Activated T-cell treated with anti-CD3 and anti-CD28 coated beads, Interleukin-2, amount 50 U/mL, for 1 hour (primary cell): Measurements from ENCODE around the gene ACSS1.

Experiments
- DNase-seq: peaks from one replicate; pipeline ENCODE4 v3.0.0-alpha.2; 2020

ACSS1 gene

DNA sequence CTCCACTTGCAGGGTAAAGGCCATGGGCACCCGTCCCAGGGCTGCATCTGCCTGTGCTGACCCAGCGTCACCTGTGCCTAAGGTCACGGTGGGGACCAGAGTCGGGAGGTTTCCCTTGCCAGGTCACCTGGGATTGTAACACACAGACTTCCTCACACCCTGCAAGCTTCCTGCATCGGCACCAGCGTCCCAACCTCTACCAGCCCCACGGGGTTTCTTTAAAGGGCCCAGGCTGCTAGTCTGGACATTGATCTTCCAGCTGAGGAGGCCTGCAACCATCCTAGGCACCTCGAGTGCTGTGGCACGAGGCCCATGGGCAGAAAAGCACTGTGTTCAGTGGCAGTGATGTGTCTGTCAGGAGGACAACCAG, 12.6 kb downstream of the ACSS1 start:
- no peak for DNase-seq

DNA sequence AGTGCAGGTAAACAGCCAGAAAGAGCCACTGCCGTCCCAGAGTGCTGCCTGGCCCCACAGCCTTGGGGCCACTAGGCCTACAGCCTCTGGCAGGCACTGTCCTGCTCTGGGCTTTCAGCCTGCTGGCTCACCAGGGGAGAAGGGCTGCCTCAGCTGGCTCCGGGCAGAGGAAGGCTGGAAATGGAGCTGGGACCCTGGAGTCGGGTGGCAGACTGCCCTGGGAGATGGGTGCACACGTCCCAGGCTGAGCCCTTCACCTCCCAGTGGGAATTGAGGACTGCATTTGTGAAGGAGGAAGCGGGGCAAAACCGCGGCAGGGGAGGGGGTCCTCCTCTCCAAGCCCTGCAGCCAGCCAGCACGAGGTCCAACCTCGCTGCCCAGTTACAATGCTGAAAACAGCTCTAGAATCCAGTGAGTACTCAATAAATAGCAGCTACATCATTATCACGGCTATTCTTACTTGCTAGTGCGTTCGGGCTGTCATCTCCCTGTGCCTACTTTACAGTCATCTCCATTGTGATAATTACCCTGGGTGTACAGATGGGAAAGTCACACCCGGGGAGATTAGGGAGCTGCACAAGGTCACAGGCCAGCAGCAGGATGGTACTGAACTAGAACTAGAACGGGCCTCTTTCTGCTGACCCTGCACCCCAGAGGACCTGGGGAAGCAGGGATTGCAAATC, 13.1 kb downstream of the ACSS1 start:
- DNase-seq: no peak

- DNase-seq: no peak
These were observed 13.7 kb downstream of the ACSS1 start for GRCh38 chr20:25044261-25044560.

DNA sequence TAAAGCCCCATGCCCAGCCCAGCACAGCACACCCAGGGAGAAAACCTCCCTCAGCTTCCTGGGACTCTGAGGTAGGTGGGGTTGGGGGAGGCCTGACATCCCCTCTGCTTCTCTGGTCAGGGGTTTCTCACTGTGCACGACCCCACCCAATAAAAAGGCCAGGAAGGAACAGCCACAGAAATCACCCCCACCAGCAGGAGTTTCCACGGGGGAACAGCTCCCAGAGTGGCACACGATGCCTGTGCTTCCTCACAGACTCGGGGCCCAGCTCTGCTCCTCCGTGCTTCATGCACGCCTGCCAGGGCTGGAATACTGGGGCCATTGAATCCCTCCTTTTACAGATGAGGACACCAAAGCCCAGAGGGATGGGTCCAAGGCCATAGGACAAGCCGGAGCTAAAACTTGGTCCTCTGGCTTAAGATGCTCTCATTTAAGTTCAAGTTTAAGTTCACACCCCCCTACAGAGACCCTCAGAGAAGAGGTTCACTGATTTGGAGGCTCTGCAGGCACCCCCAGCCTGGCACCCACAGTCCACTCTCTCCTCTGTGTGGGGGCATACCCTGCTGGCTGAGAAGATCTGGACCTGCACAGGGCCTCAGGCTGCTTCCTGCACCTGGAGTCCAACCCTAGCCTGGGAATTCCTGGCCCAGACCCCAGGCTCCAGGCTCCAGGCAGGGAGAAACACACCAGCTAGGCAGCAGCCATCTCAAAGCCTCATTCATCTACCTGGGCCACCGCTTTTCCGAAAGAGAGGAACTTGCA, 14.3 kb downstream of the ACSS1 start:
- DNase-seq: no peak

DNA sequence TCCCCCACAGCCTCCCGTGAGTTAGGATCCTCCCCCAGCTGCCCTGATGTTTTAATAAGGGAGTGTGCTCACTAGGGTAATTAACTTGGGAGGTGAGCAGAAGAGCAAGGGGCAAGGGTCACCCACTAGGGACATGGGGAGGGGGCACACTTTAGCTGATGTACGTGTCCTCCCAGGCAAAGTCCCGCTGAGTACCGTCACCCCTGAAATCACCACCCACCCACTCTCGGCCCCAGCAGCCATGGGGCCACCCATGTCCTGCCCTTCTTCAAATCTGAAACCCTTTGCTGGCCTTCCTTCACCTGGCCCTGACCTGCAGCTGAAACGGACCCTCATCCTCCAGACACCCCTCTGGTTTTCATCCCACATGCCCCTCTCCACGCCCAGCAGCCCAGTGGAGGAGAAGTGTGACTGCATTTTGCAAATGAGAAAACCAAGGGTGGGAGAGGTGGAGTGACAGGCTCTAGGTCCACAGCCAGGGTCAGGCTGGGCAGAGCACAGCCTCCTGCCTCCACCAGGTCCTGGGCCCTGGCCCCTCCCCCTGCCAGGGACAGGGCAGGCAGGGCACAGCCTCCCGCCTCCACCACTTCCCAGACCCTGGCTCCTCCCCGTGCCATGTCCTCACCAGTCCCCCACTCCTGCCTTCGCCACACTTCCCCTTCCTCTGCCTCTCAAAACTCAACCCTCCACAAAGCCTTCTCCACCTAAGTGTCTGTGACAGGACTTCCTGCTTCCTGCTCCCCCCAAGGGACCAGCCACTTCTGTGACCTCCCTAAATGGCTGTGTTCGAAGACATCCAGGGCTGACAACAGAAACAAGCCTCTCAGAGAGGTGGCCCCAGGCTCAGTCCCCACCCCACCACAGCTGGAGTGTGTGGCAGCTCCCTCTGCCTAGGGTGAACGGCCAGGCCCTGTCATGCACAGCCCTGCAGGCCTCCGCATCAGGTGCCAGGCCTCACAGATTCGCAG, 15.1 kb downstream of the ACSS1 start:
- peak; percentile 49 for DNase-seq

DNA sequence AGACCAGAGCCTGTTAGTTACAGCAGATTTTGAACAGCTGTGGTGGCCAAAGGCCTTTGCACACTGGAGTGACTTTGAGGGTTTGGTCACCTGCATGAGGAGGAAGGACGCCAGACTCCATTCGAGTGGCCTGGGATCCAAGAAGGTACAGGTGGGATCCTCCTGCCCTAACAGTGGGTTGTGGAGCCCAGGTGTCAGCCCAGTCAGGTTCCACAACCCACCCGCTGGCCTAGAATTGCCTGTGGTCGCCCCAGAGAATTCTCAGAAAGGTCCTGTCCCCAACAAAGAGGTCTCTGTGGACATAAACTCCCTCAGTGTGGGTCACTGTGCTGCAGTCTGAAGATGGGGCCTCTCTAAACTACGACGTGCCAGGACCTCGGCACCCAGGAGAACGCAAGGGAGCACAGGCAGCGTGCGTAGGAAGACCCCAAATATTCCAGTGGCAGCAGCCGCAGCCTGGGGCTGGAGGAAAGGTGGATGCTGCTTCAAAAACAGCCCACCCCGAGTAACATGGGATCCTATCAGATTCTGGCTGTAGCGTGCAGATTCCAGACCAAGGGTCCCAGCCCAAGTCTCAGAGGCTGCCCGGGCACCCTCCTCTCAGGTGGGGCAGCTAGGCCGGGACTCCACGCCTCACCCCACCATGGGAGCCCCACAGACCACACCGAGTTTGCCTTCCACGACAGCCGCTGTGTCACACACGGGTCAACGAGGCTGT, 16.0 kb downstream of the ACSS1 start:
- no peak for DNase-seq

DNA sequence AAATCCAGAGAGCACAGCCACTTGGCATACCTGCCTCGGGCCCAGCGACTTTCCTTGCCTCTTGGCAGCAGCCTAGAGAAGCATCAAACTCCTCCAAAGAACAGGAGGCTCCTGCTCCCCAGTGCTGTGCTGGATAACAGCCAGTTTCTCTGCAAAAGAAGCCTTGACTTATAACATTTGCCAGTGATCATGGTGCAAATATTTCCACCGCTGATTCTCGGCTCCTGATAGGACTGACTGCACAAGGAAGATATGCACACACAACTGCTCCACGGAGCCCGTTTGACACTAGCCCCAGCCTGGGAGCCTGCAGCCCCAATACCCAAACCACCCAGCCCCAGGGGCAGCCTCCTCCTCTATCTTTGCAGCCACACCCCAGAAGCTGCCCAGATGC, 17.5 kb downstream of the ACSS1 start:
- DNase-seq: no peak

DNA sequence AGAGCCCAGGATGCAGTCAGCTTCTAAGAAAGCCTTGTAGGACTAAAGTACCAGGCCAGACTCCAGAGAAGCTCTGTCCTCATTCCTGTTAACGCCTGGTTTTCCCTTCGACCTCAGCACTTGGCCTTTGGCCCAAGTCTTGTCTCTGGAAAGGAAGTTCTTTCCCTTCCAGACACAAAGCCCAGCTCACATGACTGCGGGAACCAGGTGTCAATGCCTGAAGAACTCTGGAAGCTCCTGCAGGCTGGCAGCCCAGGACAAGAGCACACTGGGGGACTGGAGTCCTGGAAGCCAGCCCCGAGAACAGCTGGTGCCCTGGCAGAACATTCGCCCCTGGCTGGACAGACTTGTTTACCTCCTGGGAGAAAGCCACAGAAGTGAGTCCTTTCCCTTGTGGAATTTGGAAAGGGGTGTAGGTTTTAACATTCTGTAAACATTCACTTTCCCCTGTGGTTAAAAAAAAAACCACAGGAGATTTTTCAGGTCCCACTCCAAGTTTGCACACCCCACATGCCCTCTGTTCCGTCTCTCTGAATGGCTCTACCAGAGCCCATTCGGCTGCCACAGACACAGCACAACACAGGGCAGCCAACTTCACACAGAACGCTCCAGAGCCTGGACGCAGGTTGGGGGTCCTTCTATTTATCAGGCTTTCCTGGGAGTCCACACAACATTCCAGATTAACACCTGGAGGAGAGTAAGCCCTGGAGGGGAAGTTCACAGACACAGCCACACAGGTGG, 18.1 kb downstream of the ACSS1 start:
- DNase-seq: no peak

GRCh38 chr20:25038591-25039015, 19.3 kb downstream of the ACSS1 start:
- no peak for DNase-seq

- no peak for DNase-seq
These were observed 19.9 kb downstream of the ACSS1 start for GRCh38 chr20:25038103-25038410.

DNA sequence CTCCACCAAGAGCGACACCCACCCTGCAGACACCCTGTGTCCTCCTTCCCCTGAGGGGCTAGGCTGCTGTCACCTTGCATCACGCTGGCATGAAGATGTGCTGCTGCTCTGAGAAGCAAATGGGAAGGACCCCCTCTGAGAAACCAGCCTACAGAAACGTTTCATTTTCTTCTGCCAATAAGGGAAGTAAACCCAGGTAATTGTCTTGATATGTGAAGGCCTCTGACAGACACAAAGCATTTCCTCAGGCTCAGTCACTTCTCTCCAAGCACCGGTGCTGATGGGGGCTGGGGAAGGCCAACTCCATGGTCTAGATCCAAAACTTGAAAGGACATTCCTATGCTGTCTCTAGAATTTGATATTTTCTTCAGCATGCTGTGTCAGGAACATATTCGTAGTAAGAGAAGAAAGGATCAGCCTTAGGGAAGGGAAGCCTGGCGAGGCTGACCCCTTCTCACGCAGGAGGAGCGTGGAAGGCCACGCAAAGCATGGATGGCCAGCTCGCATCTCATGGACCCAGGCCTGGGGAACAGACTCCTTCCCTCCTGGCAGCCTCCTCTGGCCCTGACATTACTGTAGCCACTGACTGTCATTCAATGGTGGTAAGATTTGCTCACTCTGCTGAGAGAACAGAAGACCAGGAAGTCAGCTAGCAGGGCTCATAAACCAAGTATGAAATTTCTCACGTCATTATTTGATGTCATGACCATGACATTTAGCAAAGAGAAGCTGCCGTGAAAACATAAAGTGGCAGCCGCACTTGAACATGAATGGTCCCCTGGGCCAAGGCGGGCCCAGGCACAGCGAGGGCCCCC, 20.4 kb downstream of the ACSS1 start:
- DNase-seq: no peak

GRCh38 chr20:25036331-25036936, 21.5 kb downstream of the ACSS1 start:
- no peak for DNase-seq

GRCh38 chr20:25035921-25036320, 22.0 kb downstream of the ACSS1 start:
- DNase-seq: no peak

GRCh38 chr20:25033924-25034300, 24.0 kb downstream of the ACSS1 start:
- no peak for DNase-seq

DNA sequence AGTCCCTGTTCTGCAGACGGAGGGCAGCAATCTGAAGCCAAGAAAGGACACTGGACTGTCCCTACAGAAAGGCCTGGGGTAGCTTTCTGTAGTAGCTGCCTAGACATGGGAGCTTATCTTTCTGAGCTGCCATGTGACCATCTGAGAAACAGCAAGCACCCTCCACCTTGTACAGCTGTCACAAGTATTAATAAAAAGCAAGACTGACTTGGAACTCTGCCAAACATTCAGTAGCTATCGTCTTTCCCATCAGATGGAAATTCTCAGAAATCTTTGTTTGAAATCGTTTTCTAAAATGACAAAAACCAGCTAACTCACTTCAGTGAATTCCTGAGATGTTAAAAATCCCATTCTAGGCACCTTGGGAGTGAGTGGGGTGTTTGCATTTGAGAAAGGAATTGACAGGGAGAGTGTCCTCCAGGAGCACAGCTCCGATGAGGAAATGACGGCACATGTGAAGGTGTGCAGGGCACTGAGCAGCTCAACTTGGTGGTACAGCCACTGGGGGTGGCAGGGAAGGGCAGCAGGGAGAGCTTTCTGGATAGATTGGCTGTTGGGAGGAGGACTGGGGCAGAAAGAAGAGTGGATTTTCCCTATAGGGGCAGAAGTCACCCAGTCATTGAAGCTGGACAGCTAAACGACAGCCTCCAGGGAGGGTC, 24.5 kb downstream of the ACSS1 start:
- DNase-seq: no peak

DNA sequence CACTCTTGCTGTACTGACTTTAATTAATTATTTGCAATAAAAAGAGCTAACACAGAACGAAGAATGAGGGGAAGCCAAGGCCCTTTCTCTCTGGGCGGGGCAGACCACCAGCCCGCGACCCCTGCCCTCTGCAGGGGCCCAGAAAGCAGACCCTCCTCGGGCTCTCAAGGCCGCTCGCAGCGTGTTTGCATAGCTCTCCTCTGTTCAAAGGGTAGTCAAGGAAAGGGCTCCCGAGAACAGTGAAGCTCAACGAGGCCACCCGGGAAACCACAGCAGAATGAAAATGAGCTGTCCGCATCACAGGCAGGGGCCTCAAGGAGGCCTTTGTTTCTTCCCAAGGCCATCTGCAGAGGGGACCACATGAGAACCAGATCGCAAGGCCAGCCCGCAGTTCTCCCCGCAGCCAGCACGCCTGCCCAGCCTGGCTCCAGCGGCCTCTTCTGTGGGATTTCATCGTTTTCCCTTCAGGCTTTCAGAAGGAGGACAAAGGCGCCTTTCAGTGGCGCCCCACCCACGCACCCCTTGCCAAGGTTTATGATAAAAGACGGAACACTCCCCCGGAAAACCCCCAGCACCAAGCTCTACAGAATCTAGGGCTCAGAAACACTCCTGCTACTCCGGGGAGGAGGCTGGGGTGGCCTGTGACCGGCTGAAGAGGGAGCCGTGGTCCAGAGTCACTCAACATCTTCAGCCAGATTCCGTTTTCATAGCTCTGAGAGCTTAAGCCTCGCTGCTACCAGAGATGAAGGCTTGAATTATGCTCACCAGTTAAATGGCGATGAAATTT, 25.3 kb downstream of the ACSS1 start:
- no peak for DNase-seq

DNA sequence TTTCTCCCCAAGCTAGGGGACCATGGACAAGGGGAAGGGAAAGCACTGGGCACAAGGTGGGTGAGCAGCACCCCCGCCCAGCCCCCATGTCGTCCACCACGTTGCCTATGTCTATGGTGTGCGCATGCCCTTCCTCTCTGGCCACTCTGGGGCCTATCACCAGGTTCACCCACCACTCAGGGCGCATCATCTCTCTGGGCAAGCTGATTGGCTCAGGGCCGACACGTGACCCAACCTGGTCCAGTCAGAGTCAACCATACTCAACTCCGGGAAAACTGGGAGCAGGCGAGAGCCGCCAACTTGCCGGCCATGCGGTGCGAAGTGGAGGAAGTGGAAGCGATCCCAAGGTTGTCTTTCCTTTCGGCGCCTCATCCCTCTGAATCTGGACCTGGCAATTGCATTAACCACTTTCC, 25.9 kb downstream of the ACSS1 start:
- no peak for DNase-seq

GRCh38 chr20:25031241-25031640, 26.7 kb downstream of the ACSS1 start:
- no peak for DNase-seq

DNA sequence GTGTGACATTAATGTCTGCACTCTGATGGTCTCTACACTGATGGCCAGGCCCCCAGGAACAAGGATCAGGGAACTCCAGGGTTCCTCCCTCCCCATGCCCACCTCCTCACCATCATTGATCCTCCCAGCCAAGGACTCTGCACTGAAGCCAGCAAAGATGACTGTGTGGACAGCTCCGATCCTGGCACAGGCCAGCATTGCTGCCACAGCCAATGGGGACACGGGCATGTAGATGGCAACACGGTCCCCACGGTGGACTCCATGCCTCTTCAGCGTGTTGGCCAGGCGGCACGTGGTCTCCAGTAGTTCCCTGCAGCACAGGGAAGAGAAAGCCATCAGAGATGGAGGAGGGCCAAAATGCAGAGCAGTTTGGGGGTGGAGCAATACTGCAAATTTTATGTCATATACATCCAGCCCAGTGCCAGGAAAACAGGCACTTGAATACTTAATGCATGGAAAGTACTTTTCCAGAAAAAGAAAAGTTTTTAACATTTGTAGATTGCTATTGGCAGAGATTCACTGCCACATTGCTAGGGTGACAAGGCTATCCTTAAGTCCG, 27.2 kb downstream of the ACSS1 start:
- DNase-seq: no peak
